Measurements from ENCODE around the gene SYCN. TPM values are rescaled to one million over a fixed set of nuclear protein-coding genes. Genes with fewer than 3 reads are reported as not detected.

The SYCN gene
- total RNA-seq, 1 donor from 2014 or later = not detected

- no peak for TF ChIP-seq CTCF (IDR thresholded peaks at IDR 0.05)
- Histone ChIP-seq H3K27me3 (no peaks in the 10 kb centered on the region), H3K27ac (peak overlapping the region; percentile 17), H3K4me1 (peaks cover 17% of the 10 kb centered on the region), H3K36me3 (peaks cover 50% of the 10 kb centered on the region), H3K4me3 (no peak overlapping the region), H3K9me3 (no peaks in the 10 kb centered on the region)
- intact Hi-C loops (cut with DNase I) = no loop called here
- DNase-seq (no peak), ATAC-seq (no peak)
Measured at GRCh38 chr19:39170386-39171231, 33.5 kb downstream of the SYCN start.

- H3K9me3 ChIP-seq = no peaks in the 10 kb centered on the region
- peaks cover 17% of the 10 kb centered on the region for H3K4me1 ChIP-seq
- no peak for DNase-seq
- H3K4me3 ChIP-seq = no peak overlapping the region
- peaks cover 39% of the 10 kb centered on the region for H3K36me3 ChIP-seq
- no peaks in the 10 kb centered on the region for H3K27me3 ChIP-seq
- intact Hi-C loops (cut with DNase I) = no loop called here
- ATAC-seq = no peak
- H3K27ac ChIP-seq = no peak overlapping the region
- no peak for TF ChIP-seq CTCF (IDR thresholded peaks at IDR 0.05)
Measured at GRCh38 chr19:39169143-39169810, 34.8 kb downstream of the SYCN start.

- Histone ChIP-seq H3K4me3 (no peak overlapping the region), H3K27me3 (no peaks in the 10 kb centered on the region), H3K9me3 (no peaks in the 10 kb centered on the region), H3K4me1 (peaks cover 17% of the 10 kb centered on the region), H3K27ac (peak overlapping the region; percentile 86), H3K36me3 (peaks cover 33% of the 10 kb centered on the region)
- no peak for TF ChIP-seq CTCF (IDR thresholded peaks at IDR 0.05)
- intact Hi-C loops (cut with DNase I) = no loop called here
- DNase-seq (no peak), ATAC-seq (no peak)
Measured at GRCh38 chr19:39168258-39169142, 35.6 kb downstream of the SYCN start.

GRCh38 chr19:39167461-39168257 is 36.4 kb downstream of the SYCN start:
- TF ChIP-seq CTCF (IDR thresholded peaks at IDR 0.05) = no peak
- Histone ChIP-seq H3K27ac (peak overlapping the region; percentile 86), H3K27me3 (no peaks in the 10 kb centered on the region), H3K4me3 (peak overlapping the region; percentile 39), H3K4me1 (peaks cover 17% of the 10 kb centered on the region), H3K36me3 (peaks cover 25% of the 10 kb centered on the region), H3K9me3 (no peaks in the 10 kb centered on the region)
- DNase-seq = peak; percentile 89
- intact Hi-C loops (cut with DNase I) = no loop called here
- peak; percentile 79 for ATAC-seq

Data from upper lobe of right lung (tissue), 1 donor.